HG03095 (cell line): Measurements from ENCODE around the gene EDEM3.

Experiments used
- ATAC-seq: cut with Tn5 transposase; IDR thresholded peaks from one replicate; pipeline ENCODE4 v1.9.1; 2021; ENCODE audit warnings: moderate library complexity; ENCODE audit not compliant: unreplicated experiment

Gene EDEM3

GRCh38 chr1:184743062-184743756, 11.4 kb downstream of the EDEM3 start:
- ATAC-seq: peak; percentile 38

GRCh38 chr1:184740344-184740743, 14.3 kb downstream of the EDEM3 start:
- ATAC-seq: no peak

- no peak for ATAC-seq
Observed at GRCh38 chr1:184739796-184740195, 14.9 kb downstream of the EDEM3 start.

- ATAC-seq: no peak
Observed at GRCh38 chr1:184739070-184739469, 15.6 kb downstream of the EDEM3 start.

GRCh38 chr1:184734980-184735379, 19.7 kb downstream of the EDEM3 start:
- no peak for ATAC-seq

- no peak for ATAC-seq
Observed at GRCh38 chr1:184724843-184725242, 29.8 kb downstream of the EDEM3 start.

GRCh38 chr1:184716158-184716557, 38.5 kb downstream of the EDEM3 start:
- ATAC-seq: no peak

GRCh38 chr1:184709418-184709817, 45.2 kb downstream of the EDEM3 start:
- no peak for ATAC-seq

- ATAC-seq: no peak
Observed at GRCh38 chr1:184708084-184708676, 46.5 kb downstream of the EDEM3 start.

- no peak for ATAC-seq
Observed at GRCh38 chr1:184705271-184705670, 49.4 kb downstream of the EDEM3 start.

- no peak for ATAC-seq
Observed at GRCh38 chr1:184701816-184702215, 52.8 kb downstream of the EDEM3 start.

- ATAC-seq: no peak
Observed at GRCh38 chr1:184698969-184699368, 55.7 kb downstream of the EDEM3 start.

- ATAC-seq: no peak
Observed at GRCh38 chr1:184698016-184698415, 56.6 kb downstream of the EDEM3 start.

- no peak for ATAC-seq
Observed at GRCh38 chr1:184696403-184696802, 58.3 kb downstream of the EDEM3 start.

GRCh38 chr1:184695023-184695422, 59.6 kb downstream of the EDEM3 start:
- ATAC-seq: no peak

GRCh38 chr1:184693011-184693410, 61.6 kb downstream of the EDEM3 start:
- ATAC-seq: no peak

- no peak for ATAC-seq
Observed at GRCh38 chr1:184691719-184692324, 62.8 kb downstream of the EDEM3 start.

- no peak for ATAC-seq
Observed at GRCh38 chr1:184686540-184686939, 68.1 kb downstream of the EDEM3 start.

- peak; percentile 77 for ATAC-seq
Observed at GRCh38 chr1:184685116-184685515, 69.5 kb downstream of the EDEM3 start.

- ATAC-seq: no peak
Observed at GRCh38 chr1:184684285-184685074, 70.2 kb downstream of the EDEM3 start.

- no peak for ATAC-seq
Observed at GRCh38 chr1:184682956-184683355, 71.7 kb downstream of the EDEM3 start.
